HG02885 (cell line): ENCODE data around the gene ZNF418.
"Not testable (repeated sequence)": the region's sequence is repeated elsewhere in the genome, so short reads cannot be mapped to it uniquely, and the experiment has no call there.

Source experiments
- ATAC-seq: cut with Tn5 transposase; IDR thresholded peaks from one replicate; pipeline ENCODE4 v1.9.1; 2021; ENCODE audit warnings: mild to moderate bottlenecking; ENCODE audit not compliant: unreplicated experiment, poor library complexity

The ZNF418 gene

GRCh38 chr19:57890706-57891105 is 44.5 kb downstream of the ZNF418 start:
- ATAC-seq = not testable (repeated sequence)

GRCh38 chr19:57888560-57889231 is 46.5 kb downstream of the ZNF418 start, which contains the start of gene ZNF814:
Gene ZNF814, minus strand, starts transcription at chr19:57889037. Its CDS starts 235 bp downstream, at chr19:57888802.
- ATAC-seq = peak; percentile 81

- no peak for ATAC-seq
Measured at GRCh38 chr19:57888107-57888559, 47.1 kb downstream of the ZNF418 start.

- no peak for ATAC-seq
Measured at GRCh38 chr19:57887195-57887941, 47.8 kb downstream of the ZNF418 start.

- no peak for ATAC-seq
Measured at GRCh38 chr19:57886046-57886445, 49.2 kb downstream of the ZNF418 start.

GRCh38 chr19:57873883-57874799 is 61.1 kb downstream of the ZNF418 start:
- ATAC-seq = not testable (repeated sequence)

GRCh38 chr19:57872450-57872849 is 62.8 kb downstream of the ZNF418 start:
- no peak for ATAC-seq
